K562 (cell line): ENCODE measurements around the gene LRRC8E. TPM values are rescaled to one million over a fixed set of nuclear protein-coding genes. Genes with fewer than 3 reads are reported as not detected.
A peak's percentile ranks its signal among the peaks of the same experiment; 100 is the strongest.

Source experiments
- CXXC5 ChIP-seq: fragments of 250-450 bp; sonication (Bioruptor Pico); IDR thresholded peaks from 2 replicates; pipeline ENCODE4 v1.8.0; 2022; ENCODE audit warnings: inconsistent platforms, mild to moderate bottlenecking, moderate library complexity
- KAT2B ChIP-seq: IDR thresholded peaks from one replicate; pipeline ENCODE4 v1.6.1; 2012; ENCODE audit warnings: low read depth, mild to moderate bottlenecking, control low read depth, inconsistent platforms, low read length, moderate library complexity
- MBD2 ChIP-seq: sonication (generic); IDR thresholded peaks from 2 replicates; pipeline ENCODE4 v1.6.1; 2016; ENCODE audit warnings: low read depth, borderline replicate concordance
- MYC ChIP-seq, 2 experiments: fragments of 250-450 bp in 1 of 2; sonication (Bioruptor Pico) in 1 of 2; IDR thresholded peaks; 2 replicates each; pipeline versions ENCODE4 v1.5.1 to v1.6.1; 2012 to 2021; ENCODE audit warnings: low read depth in 2 of 2, borderline replicate concordance in 1 of 2, improper control_type of control experiment in 1 of 2, low read length in 1 of 2, mild to moderate bottlenecking in 1 of 2, moderate library complexity in 1 of 2
- RAD21 ChIP-seq, 2 experiments: fragments of 250-450 bp in 1 of 2; fragments of 450-650 bp in 1 of 2; sonication (Bioruptor Pico) in 1 of 2; formaldehyde crosslinking in 1 of 2; IDR thresholded peaks in 1 of 2; conservative IDR thresholded peaks in 1 of 2; 2 replicates each; pipeline versions ENCODE4 v1.4.0 to v1.8.0; 2020 to 2022; ENCODE audit warnings: mild to moderate bottlenecking in 2 of 2, moderate library complexity in 1 of 2
- TEAD4 ChIP-seq, 2 experiments: sonication (generic) in 1 of 2; formaldehyde crosslinking in 1 of 2; IDR thresholded peaks; 2 replicates each; pipeline versions ENCODE4 v1.6.1 to v1.8.0; 2012 to 2022; ENCODE audit warnings: borderline replicate concordance in 1 of 2, inconsistent platforms in 1 of 2, low read length in 1 of 2, mild to moderate bottlenecking in 1 of 2, missing genetic modification reagents in 1 of 2
- ZFX ChIP-seq: sonication (generic); formaldehyde crosslinking; IDR thresholded peaks from 2 replicates; pipeline ENCODE4 v1.8.0; 2022; ENCODE audit warnings: mild to moderate bottlenecking, missing genetic modification reagents, moderate library complexity
- ZNF217 ChIP-seq: sonication (generic); formaldehyde crosslinking; IDR thresholded peaks from 2 replicates; pipeline ENCODE4 v1.8.0; 2022; ENCODE audit warnings: mild to moderate bottlenecking, missing genetic modification reagents
- ZNF764 ChIP-seq: fragments of 250-450 bp; sonication (Bioruptor Pico); IDR thresholded peaks from 2 replicates; pipeline ENCODE4 v1.4.0; 2020; ENCODE audit warnings: low read depth, mild to moderate bottlenecking, moderate library complexity
- ZNF830 ChIP-seq: fragments of 250-450 bp; sonication (Bioruptor Pico); IDR thresholded peaks from 2 replicates; pipeline ENCODE4 v1.5.0; 2021; ENCODE audit warnings: mild to moderate bottlenecking
- polyA plus RNA-seq, 8 experiments: library from polyadenylated mRNA; depleted of rRNA in 4 of 8; stranded (reverse) in 5 of 8; unstranded in 3 of 8; fragments of >200 nt; fragmentation: Nextera tagmentation in 2 of 8; fragmentation: Illumina TruSeq in 1 of 8; extraction: Ambion mirVana in 2 of 8; extraction: Trizol in 1 of 8; gene quantifications; 2 replicates each; pipeline versions ENCODE4 v1.2.1 to v1.2.3, GENCODE V29; 2011 to 2014; ENCODE audit warnings: inconsistent platforms in 1 of 8, missing spikeins in 1 of 8
- total RNA-seq, 7 experiments: library from RNA; depleted of rRNA in 6 of 7; stranded (reverse); fragments of >200 nt in 6 of 7; fragmentation: Illumina TruSeq in 2 of 7; extraction: Trizol in 2 of 7; gene quantifications; 2 replicates each; pipeline versions ENCODE4 v1.2.1 to v1.2.3, GENCODE V29; 2011 to 2021; ENCODE audit warnings: low replicate concordance in 1 of 7
- TF ChIP-seq, protein P1 (sequence below): fragments of 450-650 bp; formaldehyde crosslinking; IDR thresholded peaks from 2 replicates; pipeline ENCODE4 v1.4.0; 2020; ENCODE audit warnings: mild to moderate bottlenecking, moderate library complexity
- TF ChIP-seq, protein P2 (sequence below): fragments of 450-650 bp; formaldehyde crosslinking; IDR thresholded peaks from 2 replicates; pipeline ENCODE4 v1.4.0; 2020; ENCODE audit warnings: mild to moderate bottlenecking, mixed read lengths
- TF ChIP-seq, protein P3 (sequence below), 2 experiments: fragments of 450-650 bp; formaldehyde crosslinking in 1 of 2; IDR thresholded peaks; 2 replicates each; pipeline versions ENCODE4 v1.4.0 to v1.6.1; 2014 to 2020; ENCODE audit warnings: mild to moderate bottlenecking in 2 of 2, borderline replicate concordance in 1 of 2, low read depth in 1 of 2

LRRC8E gene
- total and polyA plus RNA-seq, 9 of the 15 experiments (the other 6 are each of a cell fraction or from before 2014, with no cell fraction given): 0.08 to 5.7 (median 3.5) TPM; not detected in 1

DNA sequence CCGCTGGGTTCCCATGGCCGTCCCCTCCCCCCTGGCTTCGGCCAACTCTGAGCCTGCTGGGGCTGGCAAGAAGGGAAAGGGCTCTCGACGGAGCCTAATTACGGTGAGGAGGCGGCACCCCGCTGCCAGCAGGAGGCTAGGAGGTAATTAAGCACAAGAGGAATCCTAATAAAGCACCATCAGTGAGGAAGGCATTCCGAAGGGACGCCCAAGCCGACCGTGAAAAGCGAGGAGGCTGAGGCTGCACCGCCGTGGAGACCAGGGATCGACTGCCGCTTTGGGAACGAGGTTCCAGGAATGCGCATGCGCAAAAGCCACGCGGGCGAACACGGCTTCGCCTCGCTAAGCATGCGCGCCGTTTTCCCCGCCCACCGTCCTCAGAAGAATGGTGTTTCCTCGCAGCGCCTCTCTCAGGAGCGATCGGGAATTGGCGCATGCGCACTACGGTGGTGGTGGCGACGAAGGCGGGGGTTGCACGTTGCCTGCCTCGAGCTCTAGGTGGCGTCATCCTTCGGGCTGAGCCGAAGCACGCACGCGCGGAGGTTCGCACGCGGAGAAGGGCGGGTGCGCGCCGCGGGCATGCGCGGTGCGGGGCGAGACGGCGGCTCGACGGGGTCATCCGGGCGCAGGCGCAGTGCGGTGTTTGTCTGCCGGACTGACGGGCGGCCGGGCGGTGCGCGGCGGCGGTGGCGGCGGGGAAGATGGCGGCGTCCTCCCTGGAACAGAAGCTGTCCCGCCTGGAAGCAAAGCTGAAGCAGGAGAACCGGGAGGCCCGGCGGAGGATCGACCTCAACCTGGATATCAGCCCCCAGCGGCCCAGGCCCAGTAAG lies 15.1 kb downstream of the LRRC8E start, which contains the start of gene MAP2K7 (continued):
- TF ChIP-seq ZNF217 (CRISPR knock-in tag) (no peak), MYC (IDR thresholded peaks at IDR 0.05; ENCODE audit: low read depth, low read length) (peak; percentile 97), MYC (CRISPR knock-in tag; IDR thresholded peaks at IDR 0.05; ENCODE audit: borderline replicate concordance, low read depth) (peak; percentile 65; the same call in 1 of the 2 replicates), ZNF764 (CRISPR knock-in tag) (no peak), RAD21 (CRISPR knock-in tag; conservative IDR thresholded peaks at IDR 0.05 in 1 of 2, IDR thresholded peaks at IDR 0.05 in 1 of 2) (peak; percentile 58 to 63), TEAD4 (IDR thresholded peaks at IDR 0.05; ENCODE audit: low read length) (no peak), TEAD4 (CRISPR knock-in tag; IDR thresholded peaks at IDR 0.05; ENCODE audit: borderline replicate concordance) (0 out of 2 replicates have a peak, but pooled peaks have one; percentile 43), CXXC5 (CRISPR knock-in tag) (peak; percentile 78), KAT2B (peak; percentile 88), ZNF830 (no peak), ZFX (CRISPR knock-in tag) (peak; percentile 49), MBD2 (peak; percentile 54)
- TF ChIP-seq, protein P1, sequence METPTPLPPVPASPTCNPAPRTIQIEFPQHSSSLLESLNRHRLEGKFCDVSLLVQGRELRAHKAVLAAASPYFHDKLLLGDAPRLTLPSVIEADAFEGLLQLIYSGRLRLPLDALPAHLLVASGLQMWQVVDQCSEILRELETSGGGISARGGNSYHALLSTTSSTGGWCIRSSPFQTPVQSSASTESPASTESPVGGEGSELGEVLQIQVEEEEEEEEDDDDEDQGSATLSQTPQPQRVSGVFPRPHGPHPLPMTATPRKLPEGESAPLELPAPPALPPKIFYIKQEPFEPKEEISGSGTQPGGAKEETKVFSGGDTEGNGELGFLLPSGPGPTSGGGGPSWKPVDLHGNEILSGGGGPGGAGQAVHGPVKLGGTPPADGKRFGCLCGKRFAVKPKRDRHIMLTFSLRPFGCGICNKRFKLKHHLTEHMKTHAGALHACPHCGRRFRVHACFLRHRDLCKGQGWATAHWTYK (CRISPR knock-in tag): no peak; the same call in 1 of the 2 replicates
- TF ChIP-seq, protein P2, sequence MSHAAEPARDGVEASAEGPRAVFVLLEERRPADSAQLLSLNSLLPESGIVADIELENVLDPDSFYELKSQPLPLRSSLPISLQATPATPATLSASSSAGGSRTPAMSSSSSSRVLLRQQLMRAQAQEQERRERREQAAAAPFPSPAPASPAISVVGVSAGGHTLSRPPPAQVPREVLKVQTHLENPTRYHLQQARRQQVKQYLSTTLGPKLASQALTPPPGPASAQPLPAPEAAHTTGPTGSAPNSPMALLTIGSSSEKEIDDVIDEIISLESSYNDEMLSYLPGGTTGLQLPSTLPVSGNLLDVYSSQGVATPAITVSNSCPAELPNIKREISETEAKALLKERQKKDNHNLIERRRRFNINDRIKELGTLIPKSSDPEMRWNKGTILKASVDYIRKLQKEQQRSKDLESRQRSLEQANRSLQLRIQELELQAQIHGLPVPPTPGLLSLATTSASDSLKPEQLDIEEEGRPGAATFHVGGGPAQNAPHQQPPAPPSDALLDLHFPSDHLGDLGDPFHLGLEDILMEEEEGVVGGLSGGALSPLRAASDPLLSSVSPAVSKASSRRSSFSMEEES (CRISPR knock-in tag): no peak
- TF ChIP-seq, protein P3, sequence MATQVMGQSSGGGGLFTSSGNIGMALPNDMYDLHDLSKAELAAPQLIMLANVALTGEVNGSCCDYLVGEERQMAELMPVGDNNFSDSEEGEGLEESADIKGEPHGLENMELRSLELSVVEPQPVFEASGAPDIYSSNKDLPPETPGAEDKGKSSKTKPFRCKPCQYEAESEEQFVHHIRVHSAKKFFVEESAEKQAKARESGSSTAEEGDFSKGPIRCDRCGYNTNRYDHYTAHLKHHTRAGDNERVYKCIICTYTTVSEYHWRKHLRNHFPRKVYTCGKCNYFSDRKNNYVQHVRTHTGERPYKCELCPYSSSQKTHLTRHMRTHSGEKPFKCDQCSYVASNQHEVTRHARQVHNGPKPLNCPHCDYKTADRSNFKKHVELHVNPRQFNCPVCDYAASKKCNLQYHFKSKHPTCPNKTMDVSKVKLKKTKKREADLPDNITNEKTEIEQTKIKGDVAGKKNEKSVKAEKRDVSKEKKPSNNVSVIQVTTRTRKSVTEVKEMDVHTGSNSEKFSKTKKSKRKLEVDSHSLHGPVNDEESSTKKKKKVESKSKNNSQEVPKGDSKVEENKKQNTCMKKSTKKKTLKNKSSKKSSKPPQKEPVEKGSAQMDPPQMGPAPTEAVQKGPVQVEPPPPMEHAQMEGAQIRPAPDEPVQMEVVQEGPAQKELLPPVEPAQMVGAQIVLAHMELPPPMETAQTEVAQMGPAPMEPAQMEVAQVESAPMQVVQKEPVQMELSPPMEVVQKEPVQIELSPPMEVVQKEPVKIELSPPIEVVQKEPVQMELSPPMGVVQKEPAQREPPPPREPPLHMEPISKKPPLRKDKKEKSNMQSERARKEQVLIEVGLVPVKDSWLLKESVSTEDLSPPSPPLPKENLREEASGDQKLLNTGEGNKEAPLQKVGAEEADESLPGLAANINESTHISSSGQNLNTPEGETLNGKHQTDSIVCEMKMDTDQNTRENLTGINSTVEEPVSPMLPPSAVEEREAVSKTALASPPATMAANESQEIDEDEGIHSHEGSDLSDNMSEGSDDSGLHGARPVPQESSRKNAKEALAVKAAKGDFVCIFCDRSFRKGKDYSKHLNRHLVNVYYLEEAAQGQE (IDR thresholded peaks at IDR 0.05; ENCODE audit: borderline replicate concordance): peak; percentile 71
- TF ChIP-seq, protein P3 (CRISPR knock-in tag; IDR thresholded peaks at IDR 0.05; ENCODE audit: low read depth): no peak
